HG03378 (cell line): ENCODE results near the gene TMEM63A.

Source experiments
- ATAC-seq: cut with Tn5 transposase; IDR thresholded peaks from one replicate; pipeline ENCODE4 v1.9.1; 2021; ENCODE audit warnings: mild to moderate bottlenecking, moderate library complexity; ENCODE audit not compliant: unreplicated experiment

The TMEM63A gene

DNA sequence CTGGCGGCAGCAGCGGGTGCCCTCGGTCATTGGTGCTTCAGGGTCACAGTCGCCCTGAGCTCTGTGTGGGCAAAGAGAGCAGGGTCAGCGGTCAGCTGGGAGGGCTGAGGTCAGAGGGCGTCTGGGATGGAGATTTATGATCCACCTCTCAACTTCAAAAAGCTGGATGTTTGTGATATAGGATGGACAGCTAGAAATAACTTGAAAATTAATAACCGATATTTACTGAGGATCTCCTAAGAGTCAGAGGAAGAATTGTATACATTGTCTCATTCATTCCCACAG lies 4.8 kb upstream of the TMEM63A start:
- ATAC-seq = no peak

- ATAC-seq = no peak
Observed at GRCh38 chr1:225886159-225887029, 4.2 kb upstream of the TMEM63A start.

DNA sequence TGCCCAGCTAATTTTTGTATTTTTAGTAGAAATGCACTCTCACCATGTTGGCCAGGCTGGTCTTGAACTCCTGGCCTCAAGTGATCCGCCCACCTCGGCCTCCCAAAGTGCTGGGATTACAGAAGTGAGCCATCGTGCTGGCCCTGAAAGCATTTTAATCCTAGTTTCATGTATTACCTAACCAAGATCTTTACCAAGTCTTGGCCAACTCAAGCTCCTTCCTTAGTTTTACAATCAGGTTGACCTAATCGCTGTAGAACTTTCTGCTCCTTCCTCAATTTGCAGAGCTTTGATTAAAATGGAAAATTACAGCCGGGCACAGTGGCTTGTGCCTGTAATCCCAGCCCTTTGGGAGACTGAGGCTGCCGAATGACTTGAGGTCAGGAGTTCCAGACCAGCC lies 3.2 kb upstream of the TMEM63A start:
- ATAC-seq = no peak

GRCh38 chr1:225883616-225884265 lies 1.6 kb upstream of the TMEM63A start:
- no peak for ATAC-seq

DNA sequence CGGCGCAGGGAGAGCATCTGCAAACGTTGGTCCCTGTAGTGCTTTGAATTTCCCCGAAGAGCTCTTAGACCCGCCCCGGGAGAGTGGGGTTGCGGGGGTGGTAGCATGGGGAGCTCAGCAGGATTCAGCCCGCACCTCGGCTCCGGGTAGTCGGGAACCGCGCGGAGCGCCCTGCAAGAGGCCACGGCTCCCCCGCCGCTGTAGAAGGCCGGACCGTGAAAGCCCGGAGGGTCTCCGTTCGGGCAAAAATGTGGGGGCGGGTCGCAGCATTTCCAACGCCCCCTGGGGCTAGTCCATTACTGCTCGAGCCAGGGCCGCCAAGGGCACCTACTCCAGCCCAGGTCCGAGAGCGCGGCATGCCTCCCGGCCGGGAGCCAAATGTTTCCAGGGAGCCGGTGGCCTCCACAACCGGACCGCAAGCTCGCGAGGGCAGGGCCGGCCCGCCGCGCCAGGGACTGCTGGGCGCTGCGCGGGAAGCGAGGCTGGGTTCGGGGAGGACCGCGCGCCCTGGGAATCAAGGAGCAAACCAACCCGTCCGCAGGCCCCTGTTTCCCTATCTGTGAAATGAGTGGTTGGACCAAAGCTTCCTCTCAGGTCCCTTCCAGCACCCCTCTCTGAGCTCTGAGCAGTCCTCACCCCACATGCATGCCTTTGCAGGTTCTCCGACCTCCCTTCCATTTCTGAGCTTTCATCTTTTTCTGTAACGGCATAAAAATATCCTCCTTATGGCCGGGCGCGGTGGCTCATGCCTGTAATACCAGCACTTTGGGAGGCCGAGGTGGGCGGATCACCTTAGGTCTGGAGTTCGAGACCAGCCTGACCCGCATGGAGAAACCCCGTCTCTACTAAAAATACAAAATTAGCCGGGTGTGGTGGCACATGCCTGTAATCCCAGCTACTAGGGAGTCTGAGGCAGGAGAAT lies 775 bp upstream of the TMEM63A start:
- peak; percentile 21 for ATAC-seq

DNA sequence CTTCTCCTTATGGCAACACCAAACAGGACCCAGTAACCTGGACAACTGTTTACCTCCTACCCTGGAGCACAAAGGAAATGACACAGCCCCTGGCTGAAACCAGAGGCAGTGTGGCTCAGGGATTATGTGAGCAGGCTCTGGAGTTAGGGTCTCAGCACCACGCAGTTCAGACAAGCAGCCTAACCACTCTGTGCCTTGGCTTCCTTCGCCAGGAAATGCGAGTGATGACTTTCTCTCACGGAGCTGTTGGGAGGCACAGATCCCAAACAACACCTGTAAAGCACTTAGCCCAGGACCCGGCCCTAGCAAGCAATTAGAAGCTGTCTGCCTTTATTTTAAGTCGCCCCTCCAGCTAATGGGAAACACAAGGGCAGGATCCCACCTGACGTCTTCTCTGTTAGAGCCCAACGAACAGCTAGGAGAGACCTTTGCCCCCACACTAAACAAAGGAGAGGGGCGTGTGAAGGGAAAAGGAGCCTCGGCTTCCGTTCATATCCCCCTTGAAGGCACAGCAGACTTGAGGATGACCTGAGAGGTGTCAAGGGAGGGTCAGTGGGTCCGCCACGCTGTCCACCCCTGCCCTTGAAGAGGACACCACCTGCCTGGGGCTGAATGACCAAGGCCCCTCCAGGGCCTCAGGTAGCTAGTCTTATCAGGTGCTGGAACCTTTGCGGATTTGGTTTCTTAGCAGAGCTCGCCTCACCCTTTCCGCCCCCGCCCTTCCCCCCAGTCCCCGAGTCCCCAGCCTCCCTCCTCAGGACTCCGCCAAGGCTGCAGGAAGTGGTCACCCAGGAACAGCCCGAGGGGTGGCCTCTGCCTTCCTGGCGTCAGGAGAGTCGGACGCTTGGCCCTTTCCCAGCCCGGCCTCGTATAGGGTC lies 860 bp downstream of the TMEM63A start:
- no peak for ATAC-seq

DNA sequence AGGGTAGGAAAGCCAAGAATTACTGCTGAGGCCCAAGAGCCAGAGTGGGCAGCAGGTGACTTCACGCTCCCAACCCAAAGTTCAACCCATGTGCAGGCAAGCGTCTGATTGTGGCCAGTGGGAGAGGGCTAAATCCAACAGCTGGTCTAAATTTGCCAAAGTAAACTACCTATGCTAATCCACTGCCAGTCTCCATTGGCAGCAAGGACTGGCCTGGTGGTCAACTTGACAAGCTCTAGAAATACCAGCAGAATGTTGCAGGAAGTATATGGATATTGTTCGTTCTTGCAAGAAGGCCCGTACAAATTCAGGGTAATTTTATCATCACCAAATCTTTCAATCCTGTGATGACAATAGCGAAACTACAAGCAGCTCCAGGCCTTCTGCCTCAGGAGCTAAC lies 1.5 kb downstream of the TMEM63A start:
- no peak for ATAC-seq

- no peak for ATAC-seq
Observed at GRCh38 chr1:225880222-225880588, 2.0 kb downstream of the TMEM63A start.

DNA sequence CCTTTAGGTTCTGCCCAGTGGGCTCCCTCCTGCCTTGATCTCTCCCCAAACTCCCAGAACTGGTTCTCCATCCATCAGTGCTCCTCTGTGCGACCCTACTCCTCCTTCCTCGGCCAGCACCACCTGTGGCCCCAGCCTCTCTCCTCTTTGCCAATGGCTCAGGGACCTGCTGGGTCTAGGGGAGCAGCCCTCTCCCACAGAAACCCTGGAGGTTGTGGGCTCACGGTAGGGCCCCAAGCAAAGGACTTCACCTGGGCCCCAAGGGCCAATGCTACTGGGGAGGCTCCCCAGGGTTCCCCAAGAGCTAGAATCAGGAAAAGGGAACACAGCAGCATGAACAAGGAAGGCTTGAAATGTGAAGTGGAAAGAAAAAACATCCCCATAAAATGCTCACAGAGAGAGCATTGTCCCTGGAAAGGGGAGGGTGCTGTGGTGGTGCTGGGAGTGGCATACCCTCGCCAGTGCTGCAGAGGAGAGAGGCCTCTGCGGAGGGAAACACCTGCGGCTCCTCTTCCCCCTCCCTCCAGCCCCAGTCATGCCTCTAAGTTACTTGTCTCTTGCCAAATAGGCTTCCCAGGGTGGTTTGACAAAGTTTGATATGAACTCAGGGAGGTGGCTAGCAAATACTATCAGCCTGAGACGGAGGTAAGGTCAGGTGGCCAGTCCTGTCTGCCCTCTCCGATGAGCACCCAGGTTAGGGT lies 2.5 kb downstream of the TMEM63A start:
- no peak for ATAC-seq

- no peak for ATAC-seq
Observed at GRCh38 chr1:225878282-225878681, 3.9 kb downstream of the TMEM63A start.

GRCh38 chr1:225877580-225877979 lies 4.6 kb downstream of the TMEM63A start:
- no peak for ATAC-seq

DNA sequence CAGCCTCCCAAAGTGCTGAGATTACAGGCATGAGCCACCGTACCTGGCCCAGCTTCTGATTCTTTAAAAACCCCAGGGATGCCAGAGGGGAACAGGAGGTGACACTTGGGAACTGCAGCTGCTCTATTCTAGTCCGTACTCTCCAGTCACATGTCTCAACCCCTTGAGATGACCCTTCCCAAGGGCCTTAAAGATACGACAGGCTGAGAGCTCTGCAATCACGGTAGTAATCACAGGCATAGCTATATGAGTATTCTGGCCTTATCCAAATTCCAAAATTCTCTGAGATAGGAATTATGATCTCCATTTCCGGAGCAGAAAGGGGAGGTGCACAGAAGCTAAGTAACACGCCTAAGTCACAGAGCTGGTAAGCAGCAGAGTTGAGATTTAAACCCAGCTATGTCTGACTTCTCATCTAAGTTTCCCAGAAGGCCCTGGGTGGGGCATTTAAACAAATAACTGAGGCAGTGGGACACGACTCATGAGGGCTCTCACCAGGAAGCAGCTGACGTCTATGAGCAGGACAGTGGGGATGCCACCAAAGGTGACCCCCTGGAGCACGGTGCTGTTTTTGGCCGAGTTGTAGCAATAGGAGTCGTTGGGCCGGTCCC lies 5.2 kb downstream of the TMEM63A start:
- no peak for ATAC-seq

DNA sequence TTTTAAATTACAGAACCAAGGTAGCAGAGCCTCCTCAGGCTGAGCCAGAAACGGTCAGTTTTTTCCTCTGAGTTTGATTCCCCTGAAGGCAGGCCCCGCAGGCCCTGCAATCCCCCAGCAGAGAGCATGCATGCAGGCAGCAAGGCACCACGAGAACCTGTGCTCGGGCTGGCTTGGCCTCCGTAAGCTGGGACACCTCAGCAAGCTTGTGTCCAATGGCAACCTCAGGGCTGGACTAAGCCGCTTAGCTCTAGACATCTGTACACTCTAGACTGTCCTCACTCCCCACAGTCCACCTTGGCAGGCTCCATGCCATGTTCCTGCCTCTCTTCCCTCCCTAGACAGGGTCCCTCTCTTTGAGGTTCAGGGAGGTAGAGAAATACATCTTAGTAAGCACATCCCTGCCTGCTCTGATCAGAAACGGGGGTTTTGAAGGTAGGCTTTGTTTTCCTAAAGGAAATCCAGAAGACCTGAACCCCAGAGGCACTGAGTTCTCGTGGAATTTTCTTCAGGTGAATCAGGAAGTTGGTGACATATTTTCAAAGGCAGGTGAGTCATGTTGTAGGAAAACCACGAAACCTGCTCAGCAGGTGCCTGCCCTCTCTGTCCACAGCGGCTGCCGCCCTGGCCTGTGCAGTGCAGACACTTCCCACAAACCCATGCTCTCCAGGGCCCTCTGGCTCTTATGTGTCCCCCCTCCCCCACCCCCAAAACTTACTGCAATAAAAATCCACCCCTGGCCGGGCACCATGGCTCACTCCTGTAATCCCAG lies 7.0 kb downstream of the TMEM63A start:
- ATAC-seq = no peak

DNA sequence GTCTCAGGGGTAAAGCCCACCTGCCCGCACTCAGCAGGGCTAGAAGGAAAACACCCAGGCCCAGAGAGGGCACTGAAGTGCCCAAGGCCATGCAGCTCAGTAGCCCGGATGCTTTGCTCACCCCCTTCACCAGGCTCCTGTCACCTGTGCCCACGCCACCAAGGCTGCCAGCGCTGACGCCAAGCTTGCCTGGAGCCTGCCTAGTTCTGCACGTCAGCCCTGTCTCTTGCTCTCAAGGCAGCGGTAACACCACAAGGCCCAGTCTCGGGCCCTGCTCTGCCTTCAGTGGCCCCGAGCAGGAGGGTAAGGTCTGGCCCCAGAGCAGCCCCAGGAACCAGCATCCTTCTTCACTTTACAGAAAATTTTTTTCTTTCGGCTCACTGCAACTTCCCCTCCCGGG lies 7.7 kb downstream of the TMEM63A start:
- no peak for ATAC-seq

DNA sequence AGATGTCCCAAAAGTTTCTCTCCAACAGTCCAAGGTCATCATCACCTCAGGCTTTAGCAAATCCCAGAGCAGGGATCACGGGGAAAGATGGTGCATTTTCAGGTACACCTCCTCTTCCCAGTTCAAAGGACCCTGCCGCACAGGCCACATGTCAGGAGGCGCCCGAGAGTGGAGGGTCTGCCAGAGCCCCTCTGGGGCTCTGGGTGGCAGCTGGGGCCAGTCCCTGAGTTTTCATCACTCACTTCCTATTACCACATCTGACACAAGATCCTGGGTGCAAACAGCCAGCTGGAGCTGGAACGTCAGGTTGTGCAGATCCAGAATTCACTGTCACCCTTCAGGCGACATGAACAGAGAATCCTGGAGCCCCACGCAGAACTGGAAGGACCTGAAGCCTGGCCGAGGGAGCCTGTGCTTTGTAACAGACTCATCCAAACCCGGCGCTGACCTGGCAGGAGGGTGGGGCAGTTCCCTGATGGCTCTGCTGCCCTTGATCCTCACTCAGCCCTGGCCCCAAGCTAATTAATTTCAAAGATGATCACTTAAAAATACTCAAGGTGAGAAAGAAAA lies 8.8 kb downstream of the TMEM63A start:
- ATAC-seq = no peak

DNA sequence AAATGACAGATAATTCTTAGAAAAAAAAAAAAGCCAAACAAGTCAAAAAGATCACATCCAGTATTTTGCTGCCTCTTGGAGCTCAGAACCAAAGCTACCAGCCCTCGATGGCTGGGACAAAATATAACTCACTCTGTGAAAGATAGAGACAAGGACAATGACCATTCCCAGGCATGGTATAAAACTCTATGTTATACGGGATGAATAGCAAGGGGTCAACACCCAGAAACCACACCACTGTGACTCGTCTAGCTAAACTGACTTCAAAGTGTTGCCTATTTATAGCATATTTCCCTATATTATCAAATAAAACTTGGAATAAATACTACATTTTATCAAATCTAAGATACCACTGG lies 10.1 kb downstream of the TMEM63A start:
- ATAC-seq = no peak

- ATAC-seq = no peak
Observed at GRCh38 chr1:225871359-225872074, 10.7 kb downstream of the TMEM63A start.

GRCh38 chr1:225870911-225871310 lies 11.3 kb downstream of the TMEM63A start:
- ATAC-seq = no peak
